22Rv1 (cell line): ENCODE data around the gene FXYD2.

ENCODE experiments used
- H3K27ac ChIP-seq: fragments of 450-650 bp; 2 replicates; pipeline ENCODE4 v1.5.1; 2017
- ZFX ChIP-seq: fragments of 450-650 bp; IDR thresholded peaks from 2 replicates; pipeline ENCODE4 v1.6.1; 2017; ENCODE audit warnings: antibody characterized with exemption, borderline replicate concordance
- TF ChIP-seq, protein P1 (sequence below): fragments of 450-650 bp; IDR thresholded peaks from 2 replicates; pipeline ENCODE4 v1.5.1; 2017; ENCODE audit warnings: mild to moderate bottlenecking

The FXYD2 gene

DNA sequence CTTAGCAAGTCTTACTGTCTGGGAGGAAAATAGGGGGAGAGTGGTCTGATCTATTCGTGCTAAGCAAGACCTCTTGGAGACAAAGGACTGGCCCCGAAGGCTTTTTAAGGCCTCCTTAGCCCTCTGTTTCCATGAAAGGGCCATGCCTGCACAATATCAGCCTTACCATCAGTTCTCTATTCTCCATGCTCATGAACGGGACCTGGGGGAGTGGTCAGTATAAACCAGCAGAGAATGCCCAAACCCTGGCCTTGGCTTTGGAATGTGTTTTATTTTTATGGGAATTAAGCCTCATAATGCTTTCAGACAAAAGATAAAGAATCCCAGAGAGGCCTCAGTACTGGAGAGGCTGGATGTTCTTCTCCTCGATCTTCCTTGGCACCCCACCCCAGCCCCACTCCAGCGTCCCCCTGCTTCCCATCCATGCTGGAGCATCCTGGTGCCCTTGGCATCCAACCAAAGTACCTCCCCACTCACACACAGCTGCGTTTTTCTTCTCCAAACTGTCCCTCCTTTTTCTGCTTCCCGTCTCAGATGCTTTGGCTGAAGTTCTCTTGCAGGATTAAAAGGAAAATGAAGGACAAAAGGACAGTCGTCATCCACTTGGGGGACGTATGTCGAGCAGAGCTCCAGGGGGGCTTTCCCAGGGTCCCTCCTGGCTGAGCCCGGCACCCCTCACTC is 33.3 kb upstream of the FXYD2 start:
- TF ChIP-seq, protein P1, sequence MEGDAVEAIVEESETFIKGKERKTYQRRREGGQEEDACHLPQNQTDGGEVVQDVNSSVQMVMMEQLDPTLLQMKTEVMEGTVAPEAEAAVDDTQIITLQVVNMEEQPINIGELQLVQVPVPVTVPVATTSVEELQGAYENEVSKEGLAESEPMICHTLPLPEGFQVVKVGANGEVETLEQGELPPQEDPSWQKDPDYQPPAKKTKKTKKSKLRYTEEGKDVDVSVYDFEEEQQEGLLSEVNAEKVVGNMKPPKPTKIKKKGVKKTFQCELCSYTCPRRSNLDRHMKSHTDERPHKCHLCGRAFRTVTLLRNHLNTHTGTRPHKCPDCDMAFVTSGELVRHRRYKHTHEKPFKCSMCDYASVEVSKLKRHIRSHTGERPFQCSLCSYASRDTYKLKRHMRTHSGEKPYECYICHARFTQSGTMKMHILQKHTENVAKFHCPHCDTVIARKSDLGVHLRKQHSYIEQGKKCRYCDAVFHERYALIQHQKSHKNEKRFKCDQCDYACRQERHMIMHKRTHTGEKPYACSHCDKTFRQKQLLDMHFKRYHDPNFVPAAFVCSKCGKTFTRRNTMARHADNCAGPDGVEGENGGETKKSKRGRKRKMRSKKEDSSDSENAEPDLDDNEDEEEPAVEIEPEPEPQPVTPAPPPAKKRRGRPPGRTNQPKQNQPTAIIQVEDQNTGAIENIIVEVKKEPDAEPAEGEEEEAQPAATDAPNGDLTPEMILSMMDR, result no peak
- TF ChIP-seq ZFX, result no peak
- no peak overlapping the region for H3K27ac ChIP-seq

DNA sequence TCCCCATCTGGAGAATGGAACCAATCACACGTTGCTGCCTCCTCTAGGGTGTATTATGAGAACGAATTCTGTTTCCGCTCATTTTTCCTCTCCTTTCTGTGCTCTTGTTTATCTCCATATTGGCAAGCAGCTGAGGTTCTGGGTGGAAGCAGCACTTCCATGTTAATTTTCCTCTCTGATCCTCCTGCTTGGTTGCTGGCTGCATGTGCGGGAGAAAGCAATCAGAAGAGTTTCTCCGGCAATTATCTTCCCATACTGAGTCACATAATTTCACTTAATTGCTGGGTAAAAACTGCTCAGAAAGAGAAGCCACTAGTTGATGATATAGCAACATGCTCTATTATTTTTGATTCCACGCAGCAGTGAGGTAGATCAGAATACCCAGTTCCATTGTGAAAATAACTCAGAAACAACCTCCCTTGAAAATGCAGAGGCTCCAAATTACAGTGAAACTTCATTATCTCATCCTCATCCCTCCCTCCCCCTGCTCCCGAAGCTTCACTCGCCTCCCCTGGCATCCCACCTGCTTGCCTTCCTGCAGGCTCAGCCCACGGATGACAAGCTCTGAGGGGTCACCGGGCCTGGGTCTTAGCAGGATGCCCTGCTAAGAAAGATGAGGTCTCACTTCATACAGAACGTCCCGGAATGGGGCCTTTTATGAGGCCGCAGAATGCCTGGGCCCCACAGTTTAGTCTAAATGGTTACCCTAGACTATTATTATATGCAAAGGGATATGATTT is 31.5 kb upstream of the FXYD2 start:
- no peak overlapping the region for H3K27ac ChIP-seq
- TF ChIP-seq, protein P1, result no peak
- no peak for TF ChIP-seq ZFX

DNA sequence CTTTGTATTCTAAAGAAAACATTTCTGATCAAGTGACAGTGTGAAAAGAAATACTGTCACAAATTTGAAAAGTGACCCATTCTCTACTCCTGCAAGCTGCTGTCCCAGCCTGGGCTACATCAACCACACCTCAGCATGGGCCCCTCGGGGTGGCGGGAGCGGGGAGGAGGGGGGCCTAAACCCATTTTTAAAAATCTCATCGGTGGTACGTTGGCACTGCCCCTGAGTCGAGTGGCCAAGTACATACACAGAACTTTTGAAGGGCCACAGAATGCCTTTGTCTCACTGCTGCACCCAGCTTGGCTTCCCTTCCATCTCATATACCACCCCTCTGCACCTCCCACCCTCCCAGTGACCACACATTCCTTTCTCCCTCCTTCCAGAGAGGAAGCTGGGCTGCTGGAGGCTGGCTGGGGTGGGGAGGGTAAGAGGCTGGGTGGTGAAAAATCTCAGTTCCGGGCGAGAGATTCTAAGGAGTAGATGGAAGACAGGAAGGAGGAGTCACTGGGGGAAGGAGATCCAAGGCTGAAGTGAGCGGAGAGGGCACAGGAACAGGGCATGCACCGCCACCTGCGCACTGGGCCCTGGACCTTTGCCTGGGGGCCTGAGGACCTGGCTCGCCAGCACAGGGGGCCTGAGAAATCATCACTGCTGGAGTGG is 30.8 kb upstream of the FXYD2 start:
- TF ChIP-seq ZFX, result no peak
- TF ChIP-seq, protein P1, result no peak
- no peak overlapping the region for H3K27ac ChIP-seq

DNA sequence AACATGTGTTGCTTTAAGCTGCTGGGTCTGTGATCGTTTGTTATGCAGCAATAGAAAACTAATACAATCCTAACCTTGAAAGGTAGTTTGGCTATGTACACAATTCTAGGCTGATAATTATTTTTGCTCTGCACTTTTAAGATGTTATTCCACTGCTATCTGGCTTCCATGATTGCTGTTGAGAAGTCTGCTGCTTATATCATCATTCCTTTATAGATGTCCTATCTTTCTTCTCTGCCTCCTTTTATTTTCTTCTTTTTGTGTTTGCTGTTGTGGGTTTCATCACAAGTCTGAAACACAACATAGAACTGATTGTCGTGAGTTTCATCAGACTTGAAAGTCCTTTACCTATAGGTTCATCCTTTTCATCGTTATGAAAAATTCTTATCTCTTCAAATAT is 27.8 kb upstream of the FXYD2 start:
- TF ChIP-seq, protein P1, result no peak
- no peak for TF ChIP-seq ZFX
- H3K27ac ChIP-seq, result no peak overlapping the region

DNA sequence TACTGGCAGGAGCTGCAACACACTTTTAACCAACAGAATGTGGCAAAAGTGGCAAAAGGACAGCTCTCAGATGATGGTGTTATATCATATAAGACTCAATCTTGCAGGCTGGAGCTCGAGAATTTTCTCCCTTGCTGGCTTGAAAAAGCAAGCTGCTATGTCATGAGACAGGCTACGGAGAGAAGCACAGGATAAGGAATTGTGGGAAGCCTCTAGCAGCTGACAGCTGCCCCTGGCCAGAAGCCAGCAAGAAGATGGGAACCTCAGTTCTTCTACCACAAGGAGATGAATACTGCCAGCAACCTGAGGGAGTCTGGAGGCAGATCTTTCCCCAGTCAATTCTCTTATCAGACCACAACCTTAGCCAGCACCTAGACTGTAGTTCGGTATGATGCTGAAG is 27.3 kb upstream of the FXYD2 start:
- TF ChIP-seq, protein P1, result no peak
- no peak for TF ChIP-seq ZFX
- no peak overlapping the region for H3K27ac ChIP-seq

DNA sequence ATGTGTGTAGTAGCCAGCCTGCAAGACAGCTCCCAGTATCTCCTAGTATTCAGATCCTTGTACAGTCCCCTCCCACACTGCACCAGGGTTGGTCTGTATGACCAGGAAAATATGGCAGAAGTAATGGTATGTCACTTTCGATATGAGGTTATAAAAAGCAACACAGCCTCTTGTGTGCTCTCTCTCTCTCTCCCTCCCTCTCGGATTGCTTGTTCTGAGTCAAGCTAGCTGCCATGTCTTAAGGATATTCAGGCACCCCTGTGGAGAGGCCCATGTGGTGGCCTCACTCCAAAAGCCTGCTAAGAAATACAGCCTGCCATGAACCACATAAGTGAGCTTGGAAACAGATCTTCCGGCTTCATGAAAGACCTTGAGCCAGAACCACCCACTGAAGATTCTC is 26.6 kb upstream of the FXYD2 start:
- TF ChIP-seq, protein P1, result no peak
- no peak for TF ChIP-seq ZFX
- H3K27ac ChIP-seq, result no peak overlapping the region
